ENCODE data around the gene SIRT7.

Gene SIRT7

GRCh38 chr17:81904600-81905423, 13.2 kb downstream of the SIRT7 start:
- DNase-seq: no peak

GRCh38 chr17:81903896-81904599, 13.9 kb downstream of the SIRT7 start:
- DNase-seq: no peak

- DNase-seq: no peak
Measured at GRCh38 chr17:81903415-81903831, 14.6 kb downstream of the SIRT7 start.

DNA sequence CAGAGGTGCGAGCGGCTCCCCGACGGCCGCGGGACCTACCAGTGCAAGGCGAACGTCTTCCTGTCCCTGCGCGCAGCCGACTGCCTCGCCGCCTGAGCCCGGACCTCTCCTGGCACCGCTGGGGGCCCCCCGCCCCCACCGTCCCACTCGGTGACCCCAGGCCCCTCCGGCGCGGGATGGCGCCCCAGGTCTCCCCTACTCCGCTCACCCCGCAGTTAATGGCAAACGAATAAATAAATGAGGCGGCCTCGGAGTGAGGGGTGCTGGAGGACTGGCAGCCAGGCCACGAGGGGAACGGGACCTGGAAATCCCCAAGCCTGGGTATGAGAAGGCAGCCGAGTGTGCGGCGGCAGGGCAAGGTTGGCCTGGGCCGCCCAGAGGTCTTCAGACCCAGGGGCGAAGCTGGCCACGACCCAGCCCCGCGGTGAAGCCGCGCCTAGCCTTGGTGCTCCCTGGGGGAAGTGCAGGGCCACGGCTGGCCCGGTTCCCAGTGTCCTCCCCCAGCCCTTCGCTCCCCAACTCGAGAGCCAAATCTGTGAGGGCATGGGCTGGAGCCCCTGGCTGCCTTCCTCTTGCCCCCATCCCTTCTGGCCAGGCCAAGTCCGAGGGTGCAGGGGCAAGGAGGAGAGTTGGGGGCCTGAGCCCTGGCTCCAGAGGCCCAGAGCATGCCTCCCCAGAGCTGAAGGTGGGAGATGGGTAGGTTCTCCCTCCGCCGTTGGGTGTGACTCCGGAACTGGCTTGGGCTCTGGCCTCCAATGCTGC, 15.1 kb downstream of the SIRT7 start:
- no peak for DNase-seq

DNA sequence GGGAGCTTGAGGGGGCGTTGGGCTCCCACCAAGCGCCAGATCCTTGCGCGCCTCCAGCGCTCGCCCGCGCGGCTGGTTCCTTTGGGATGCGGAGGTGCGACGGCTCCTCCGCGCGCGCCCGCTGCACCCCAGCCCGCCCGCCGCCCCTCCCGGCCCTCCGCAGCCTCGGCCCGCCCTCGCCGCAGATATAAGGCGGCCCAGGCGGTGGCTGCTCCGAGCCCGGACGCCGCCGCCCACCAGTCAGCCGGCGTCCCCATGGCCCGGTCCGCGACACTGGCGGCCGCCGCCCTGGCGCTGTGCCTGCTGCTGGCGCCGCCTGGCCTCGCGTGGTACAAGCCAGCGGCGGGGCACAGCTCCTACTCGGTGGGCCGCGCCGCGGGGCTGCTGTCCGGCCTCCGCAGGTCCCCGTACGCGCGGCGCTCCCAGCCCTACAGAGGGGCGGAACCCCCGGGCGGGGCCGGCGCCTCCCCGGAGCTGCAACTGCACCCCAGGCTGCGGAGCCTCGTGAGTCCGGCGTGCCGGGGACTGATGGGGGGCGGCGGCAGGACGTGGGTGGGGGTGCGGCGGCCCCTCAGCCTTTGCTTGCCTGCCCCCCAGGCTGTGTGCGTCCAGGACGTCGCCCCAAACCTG, 15.8 kb downstream of the SIRT7 start, which contains the start of gene NPB:
Gene NPB (plus strand): TSS at position 216 of the 630 bp plus-strand sequence. CDS start 40 bp downstream, at position 256.
- no peak for DNase-seq

DNA sequence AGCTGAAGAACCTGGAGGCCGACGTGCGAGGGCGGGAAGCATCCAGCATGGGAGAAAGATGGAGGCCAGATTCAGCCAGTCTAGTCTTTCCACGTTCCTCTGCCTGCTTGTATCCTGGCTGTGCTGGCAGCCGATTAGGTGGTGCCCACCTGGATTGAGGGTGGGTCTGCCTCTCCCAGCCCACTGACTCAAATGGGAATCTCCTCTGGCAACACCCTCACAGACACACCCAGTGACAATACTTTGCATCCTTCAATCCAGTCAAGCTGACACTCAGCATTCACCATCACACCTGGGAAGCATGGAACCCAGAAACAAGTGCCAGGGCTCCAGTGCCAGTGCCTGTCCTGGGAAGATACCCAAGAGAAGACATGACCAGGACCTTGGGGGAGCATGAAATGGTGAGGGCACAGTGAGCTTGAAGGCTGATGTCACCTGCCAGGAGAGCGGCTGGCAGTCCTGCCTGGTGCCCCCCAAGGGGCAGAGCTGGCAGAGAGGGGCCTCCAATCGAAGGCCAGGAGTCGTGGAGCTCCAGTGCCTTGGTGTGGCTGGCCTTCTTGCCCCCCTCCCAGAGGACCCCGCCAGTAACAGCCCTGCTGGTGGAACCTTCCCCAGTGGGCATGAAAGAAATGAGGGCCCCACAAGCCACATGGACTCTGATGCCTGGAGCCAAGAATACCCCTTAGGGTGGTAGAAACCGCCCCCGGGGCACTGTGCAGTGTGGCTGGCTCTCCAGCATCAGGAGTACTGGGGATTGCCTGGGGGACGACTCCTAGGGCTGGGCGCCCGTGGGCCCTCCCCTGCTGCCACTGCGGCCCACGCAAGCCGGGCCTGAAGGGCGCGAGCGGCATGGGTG, 16.6 kb downstream of the SIRT7 start:
- no peak for DNase-seq

DNA sequence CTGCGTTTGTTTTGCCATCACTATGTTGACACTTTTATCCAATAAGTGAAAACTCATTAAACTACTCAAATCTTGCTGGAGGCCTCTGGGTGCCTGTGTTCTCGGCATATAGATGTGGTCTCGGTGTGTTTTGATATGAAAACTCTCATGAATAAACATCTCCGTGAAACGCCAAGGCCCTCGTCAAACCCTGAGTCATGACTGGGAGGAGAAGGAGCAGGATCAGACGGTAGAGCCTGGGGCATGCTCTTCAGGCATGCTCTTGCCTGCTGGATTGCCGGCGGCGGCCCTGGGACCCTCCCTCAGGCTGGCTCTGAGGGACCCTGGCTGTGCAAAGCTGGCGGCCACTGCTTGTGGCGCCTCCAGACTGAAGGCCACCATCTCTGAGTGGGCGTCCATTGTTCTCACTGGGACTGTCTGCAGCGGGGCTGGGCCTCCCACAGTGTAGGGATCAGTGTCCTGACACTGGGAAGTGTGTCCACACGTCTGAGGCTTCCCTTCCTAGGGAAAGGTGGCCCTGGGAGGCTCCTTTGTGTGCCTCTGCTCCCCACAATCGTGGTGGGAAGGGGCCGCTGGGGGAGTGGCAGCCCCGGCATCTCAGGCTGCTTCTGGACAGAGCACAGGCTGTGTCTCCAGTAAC, 17.7 kb downstream of the SIRT7 start:
- no peak for DNase-seq

GRCh38 chr17:81899514-81900166, 18.3 kb downstream of the SIRT7 start:
- no peak for DNase-seq

GRCh38 chr17:81898885-81899284, 19.1 kb downstream of the SIRT7 start:
- no peak for DNase-seq

DNA sequence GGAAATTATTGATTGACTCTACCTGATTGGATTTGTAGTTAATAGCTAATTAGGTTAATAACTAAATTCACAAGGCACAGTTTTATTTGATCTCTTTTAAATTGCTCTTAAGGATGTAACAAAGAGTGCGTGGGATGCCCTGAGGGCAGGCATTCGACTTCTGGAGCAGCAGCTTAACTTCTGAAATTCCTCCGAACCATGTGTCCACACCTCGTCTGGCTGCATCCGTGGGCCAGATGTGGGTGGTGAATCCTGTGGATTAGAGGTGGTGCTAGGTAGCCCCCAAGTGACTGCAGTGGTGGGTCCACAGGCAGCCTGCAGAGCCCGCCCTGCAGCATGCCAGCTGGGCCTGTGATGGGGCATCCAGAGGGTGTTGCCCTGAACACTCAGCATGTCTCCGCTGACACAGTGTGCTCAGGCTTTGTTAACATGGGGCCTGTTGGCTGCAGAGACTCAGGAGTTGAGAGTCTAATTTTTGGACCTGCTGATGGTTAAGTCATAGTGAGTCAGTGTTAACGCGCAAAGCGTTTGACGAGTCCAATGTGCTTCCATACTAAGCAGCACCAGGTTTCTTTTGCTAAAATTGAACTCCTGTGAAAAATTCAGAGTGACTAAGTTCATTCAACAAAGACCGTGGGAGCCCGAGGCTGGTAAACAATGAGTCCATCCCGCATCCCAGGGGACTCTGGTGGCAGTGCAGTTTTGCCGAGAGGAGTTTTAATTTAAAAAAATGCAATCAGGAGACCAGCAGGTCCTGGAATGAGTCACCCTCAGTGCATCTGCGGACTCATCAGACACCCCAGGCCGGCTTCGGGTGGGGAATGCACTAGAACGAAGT, 19.7 kb downstream of the SIRT7 start:
- DNase-seq: no peak

DNA sequence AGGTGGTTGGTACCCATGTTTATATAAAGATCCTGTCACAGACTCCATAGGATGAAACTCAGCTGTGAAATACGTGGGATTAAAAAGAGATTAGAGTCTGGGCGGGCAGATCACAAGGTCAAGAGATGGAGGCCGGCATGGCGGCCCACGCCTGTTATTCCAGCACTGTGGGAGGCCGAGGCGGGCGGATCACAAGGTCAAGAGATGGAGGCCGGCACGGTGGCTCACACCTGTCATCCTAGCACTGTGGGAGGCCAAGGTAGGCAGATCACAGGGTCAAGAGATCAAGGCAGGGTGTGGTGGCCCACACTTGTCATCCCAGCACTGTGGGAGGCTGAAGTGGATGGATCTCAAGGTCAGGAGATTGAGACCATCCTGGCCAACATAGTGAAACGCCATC, 22.6 kb downstream of the SIRT7 start:
- DNase-seq: no peak

DNA sequence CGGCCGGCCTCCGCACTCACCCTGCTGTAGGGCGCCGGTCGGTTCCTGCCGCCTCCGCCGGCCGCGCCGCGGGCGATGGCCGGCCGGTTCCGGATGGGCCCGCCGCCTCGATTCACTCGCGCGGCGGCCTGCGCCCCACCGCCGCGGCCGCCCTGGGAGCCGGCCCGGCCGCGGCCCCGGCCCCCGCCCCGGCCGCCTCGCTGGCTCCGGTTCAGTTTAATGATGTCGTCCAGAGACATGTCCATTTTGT, 26.7 kb downstream of the SIRT7 start:
- no peak for DNase-seq

DNA sequence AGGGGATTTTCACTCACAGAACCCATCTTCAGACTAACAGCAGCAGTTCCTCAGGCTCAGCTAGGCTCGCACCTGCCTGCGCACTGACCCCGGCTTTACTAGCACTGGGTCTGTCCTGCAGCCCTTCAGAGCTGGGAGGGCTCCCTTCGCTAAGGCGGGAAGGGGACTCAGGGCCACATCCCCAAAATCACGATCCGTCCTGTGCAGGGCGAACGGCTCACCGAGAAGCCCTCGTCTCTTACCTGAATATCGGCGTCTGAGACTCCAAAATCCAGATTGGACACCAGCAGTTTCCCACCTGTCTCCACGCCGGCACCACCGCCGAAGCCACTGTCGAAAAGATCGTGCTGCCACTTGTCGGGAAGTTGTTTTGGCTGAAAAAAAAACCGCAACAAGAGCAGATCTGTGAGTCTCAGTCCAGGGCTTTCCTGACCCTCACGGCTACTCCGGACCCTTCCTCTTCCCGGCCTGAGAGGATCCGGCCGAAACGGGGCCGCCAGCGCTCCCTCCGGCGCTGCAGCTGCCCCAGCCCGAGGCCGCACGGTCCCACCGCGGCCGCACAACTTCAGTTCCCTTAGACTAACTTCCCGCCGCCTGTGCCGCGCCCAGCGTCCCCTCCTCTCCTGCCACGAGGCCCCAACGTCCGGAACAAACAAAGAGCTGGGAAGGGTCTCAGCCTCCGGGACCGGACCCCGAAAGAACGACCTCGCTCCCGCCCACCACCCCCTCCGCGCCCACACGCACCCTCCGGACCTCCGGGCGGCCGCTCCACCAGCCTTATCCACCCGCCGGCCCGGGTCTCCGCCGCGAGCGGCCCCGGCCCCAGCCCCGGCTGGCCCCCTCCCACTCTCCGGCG, 27.3 kb downstream of the SIRT7 start:
- no peak for DNase-seq

GRCh38 chr17:81889602-81890001, 28.4 kb downstream of the SIRT7 start:
- no peak for DNase-seq

DNA sequence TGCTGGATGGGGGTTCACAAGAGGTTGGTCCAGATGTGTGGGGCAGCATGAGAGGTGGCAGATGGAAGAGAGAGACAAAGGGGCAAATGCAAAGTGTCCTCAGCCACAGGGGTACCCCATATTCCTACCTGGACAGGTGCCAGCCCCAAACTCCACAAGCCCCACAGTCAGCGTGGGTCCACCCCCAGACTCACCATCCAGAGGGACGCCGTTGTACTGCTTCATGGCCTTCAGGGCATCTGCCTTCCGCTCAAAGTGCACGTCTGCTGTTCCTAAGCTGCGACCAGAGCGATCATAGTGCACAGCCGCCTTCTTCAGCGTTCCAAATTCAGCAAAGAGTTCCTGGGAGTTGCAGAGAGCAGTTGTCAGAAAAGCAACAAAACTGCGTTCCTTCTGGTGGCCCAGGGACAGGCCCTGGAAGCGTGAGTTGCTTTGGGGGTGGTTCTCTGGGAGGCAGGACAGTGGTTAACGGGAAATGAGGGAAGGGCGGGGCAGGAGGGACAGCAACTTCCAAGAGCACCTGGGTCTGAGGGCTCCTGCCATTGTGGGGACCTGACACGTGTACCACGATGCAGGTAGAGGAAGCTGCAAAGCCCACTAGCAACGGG, 28.9 kb downstream of the SIRT7 start:
- no peak for DNase-seq

DNA sequence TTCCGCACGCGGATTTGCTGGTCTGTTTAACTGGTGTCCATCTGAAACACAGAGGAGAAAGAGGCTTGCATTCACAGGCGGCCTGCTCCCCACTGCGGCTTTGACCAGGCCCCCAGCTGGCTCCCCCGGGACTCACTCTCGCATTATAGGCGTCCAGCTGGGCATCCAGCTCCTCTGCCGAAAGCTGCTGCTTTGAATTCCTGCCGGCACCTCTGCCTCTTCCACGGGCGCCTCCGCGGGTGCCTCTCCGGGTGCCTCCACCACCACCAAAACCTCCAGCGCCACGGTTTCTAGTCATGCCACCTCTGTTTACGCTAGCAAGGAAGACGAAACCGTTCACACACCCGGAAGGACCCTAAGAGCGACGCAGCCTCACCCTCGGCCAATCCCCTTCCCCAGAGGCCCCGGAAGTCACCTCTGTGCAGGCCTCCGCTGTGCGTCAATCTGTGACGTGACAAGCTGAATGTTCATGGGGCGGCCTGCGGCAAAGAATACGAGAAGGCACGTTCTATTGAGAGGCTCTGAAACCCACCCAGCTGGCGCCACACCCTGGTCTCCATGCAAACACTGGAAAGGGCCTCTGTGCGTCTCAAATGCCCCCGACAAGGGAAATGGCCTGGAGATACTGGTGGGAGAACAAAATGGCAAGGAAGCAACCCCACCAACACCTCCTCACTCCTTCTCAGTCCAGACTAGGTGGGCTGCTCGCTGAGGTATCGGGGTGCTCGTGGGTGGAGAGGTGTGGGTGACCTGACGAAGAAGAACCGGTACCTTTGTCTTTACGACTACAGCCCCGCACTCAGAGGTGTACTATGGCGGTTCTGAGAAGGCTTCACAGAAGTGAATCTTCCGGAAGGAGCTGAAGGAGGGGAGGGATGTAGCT, 29.6 kb downstream of the SIRT7 start:
- no peak for DNase-seq

DNA sequence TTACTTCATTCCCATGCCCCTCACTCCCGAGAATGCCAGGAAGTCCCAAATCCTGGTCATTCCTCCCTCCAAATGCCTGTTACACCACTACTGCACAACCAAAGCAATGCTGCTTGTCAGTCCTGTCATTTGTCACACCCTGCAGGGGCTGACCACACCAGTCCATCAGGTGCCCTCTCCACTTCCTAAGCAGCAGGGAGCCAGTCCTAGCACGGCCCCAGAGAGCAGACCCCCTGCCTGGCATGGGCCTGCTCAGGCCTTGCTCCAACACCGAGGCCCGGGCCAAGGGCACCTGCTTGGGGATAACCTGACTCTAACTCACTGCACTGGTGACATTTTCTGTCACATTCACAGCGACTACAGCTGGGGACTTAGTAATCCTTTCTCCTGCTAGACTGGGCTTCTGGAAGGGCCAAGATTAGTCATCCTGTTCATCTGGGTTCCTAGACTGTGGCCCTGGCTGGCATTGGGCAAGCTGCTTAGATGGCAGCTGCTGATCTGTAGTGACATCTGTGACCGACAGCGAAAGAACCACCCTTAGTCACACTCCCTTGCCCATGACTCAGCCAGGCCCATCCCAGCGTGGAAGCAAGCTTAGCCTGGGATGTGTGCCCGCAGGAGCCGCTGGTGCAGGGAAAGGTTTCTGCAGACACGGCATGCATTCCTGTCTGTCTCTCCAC, 32.0 kb downstream of the SIRT7 start:
- DNase-seq: no peak
